ENCODE data around the gene SSR4. TPM values are rescaled to one million over a fixed set of nuclear protein-coding genes. Genes with fewer than 3 reads are reported as not detected.

The SSR4 gene
- total and polyA plus RNA-seq, 10 of the 15 experiments (the other 5 are each of a cell fraction or from before 2014, with no cell fraction given) = 151 to 521 (median 310) TPM

- TF ChIP-seq PAX8 (IDR thresholded peaks at IDR 0.05) (no peak), IKZF2 (IDR thresholded peaks at IDR 0.05) (no peak), KAT2A (conservative IDR thresholded peaks at IDR 0.05; ENCODE audit: control insufficient read depth, low read depth, low read length) (no peak)
Observed at GRCh38 chrX:153769865-153770600, 24.4 kb upstream of the SSR4 start (continued).

- no TSS peak for BruUV-seq (replicated peaks)
- no peaks in the 10 kb centered on the region for H3K36me3 ChIP-seq (ENCODE audit: control insufficient read depth in 2 of 2, insufficient read depth in 2 of 2, low read length in 1 of 2)
- no peak for DNase-seq (ENCODE audit: low read depth, low spot score)
- no peak for TF ChIP-seq JUND (IDR thresholded peaks at IDR 0.05; ENCODE audit: low read depth, low read length)
- no peak for TF ChIP-seq BHLHE40 (IDR thresholded peaks at IDR 0.05; ENCODE audit: borderline replicate concordance in 1 of 2, low read depth in 2 of 2, low read length in 1 of 2)
- TF ChIP-seq, protein P1, sequence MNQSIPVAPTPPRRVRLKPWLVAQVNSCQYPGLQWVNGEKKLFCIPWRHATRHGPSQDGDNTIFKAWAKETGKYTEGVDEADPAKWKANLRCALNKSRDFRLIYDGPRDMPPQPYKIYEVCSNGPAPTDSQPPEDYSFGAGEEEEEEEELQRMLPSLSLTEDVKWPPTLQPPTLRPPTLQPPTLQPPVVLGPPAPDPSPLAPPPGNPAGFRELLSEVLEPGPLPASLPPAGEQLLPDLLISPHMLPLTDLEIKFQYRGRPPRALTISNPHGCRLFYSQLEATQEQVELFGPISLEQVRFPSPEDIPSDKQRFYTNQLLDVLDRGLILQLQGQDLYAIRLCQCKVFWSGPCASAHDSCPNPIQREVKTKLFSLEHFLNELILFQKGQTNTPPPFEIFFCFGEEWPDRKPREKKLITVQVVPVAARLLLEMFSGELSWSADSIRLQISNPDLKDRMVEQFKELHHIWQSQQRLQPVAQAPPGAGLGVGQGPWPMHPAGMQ (IDR thresholded peaks at IDR 0.05; ENCODE audit: borderline replicate concordance) = no peak
- no peak for TF ChIP-seq ELK1 (IDR thresholded peaks at IDR 0.05; ENCODE audit: low read depth, low read length)
- no peak for TF ChIP-seq TCF12 (IDR thresholded peaks at IDR 0.05; ENCODE audit: low read depth, low read length)
- H2AFZ ChIP-seq (ENCODE audit: control insufficient read depth, low read depth, low read length) = no peak overlapping the region
- H3K4me2 ChIP-seq (ENCODE audit: control insufficient read depth, insufficient read depth) = no peak overlapping the region
- ATAC-seq = no peak
- FAIRE-seq = no peak
- H3K27me3 ChIP-seq (replicated peaks in 1 of 2; ENCODE audit: control insufficient read depth in 2 of 2, insufficient read depth in 2 of 2, low read length in 1 of 2) = no peaks in the 10 kb centered on the region
- CTCF ChIA-PET = no interaction called here
- RAD21 ChIA-PET (ENCODE audit: unreplicated experiment) = no interaction called here
- no peaks in the 10 kb centered on the region for H3K4me1 ChIP-seq (ENCODE audit: control insufficient read depth, insufficient read depth, low read length)
- H3K9me3 ChIP-seq (replicated peaks; ENCODE audit: control insufficient read depth, insufficient read depth, low read length) = no peaks in the 10 kb centered on the region; the same call in 2 of the 3 replicates
- intact Hi-C loops (cut with micrococcal nuclease; ENCODE audit: unreplicated experiment) (no loop called here), in situ Hi-C loops (cut with MboI) (no loop called here)
- 48% methylated on average over 17 of the region's 18 CpGs for WGBS (ENCODE audit: insufficient coverage, insufficient replicate concordance, low lambda C conversion rate, missing lambda C conversion rate)
- SMC1A ChIA-PET (ENCODE audit: uncharacterized antibody, unreplicated experiment) = no interaction called here
- no peak overlapping the region for H3K27ac ChIP-seq (ENCODE audit: control insufficient read depth, insufficient read depth)
- no peaks in the 10 kb centered on the region for H4K20me1 ChIP-seq (ENCODE audit: control insufficient read depth, insufficient read depth)
- no peak overlapping the region for H3K4me3 ChIP-seq
- POLR2A ChIA-PET = no interaction called here
- H3K79me2 ChIP-seq (ENCODE audit: control insufficient read depth, insufficient read depth, low read length) = no peaks in the 10 kb centered on the region
- no peak overlapping the region for H3K9ac ChIP-seq (ENCODE audit: control insufficient read depth, insufficient read depth, low read length)
Observed at GRCh38 chrX:153770601-153771414, 23.7 kb upstream of the SSR4 start.

Measured in GM12878 (cell line).